ENCODE results near the gene PRIM2.
"Not testable (repeated sequence)": the region's sequence is repeated elsewhere in the genome, so short reads cannot be mapped to it uniquely, and the experiment has no call there.

DNA sequence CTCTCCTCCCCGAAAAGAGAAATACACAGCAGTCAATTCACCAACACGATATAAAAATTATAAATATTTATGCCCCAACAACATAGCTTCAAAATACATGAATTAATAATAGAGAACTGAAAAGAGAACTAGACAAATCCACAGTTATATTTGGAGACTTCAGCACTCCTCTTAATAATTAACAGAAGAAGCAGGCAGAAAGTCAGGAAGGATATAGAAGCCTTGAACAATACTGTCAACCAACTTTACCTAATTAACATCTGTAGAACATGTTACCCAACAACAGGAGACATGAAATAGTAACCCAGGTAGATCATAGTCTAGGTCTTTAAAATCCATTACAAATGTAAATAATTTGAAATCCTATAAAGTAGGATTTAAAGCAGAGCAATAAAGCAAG lies 293.2 kb downstream of the PRIM2 start:
- TF ChIP-seq SRF (IDR thresholded peaks at IDR 0.05; ENCODE audit: low read depth, low read length); TAF1 (IDR thresholded peaks at IDR 0.05; ENCODE audit: low read depth, low read length); NRF1 (IDR thresholded peaks at IDR 0.05; ENCODE audit: low read depth, low read length); NANOG (IDR thresholded peaks at IDR 0.05; ENCODE audit: insufficient read depth, low read depth, low read length, poor library complexity, severe bottlenecking); YY1 (IDR thresholded peaks at IDR 0.05; ENCODE audit: low read depth, low read length): not testable (repeated sequence)
- TF ChIP-seq, protein P1, sequence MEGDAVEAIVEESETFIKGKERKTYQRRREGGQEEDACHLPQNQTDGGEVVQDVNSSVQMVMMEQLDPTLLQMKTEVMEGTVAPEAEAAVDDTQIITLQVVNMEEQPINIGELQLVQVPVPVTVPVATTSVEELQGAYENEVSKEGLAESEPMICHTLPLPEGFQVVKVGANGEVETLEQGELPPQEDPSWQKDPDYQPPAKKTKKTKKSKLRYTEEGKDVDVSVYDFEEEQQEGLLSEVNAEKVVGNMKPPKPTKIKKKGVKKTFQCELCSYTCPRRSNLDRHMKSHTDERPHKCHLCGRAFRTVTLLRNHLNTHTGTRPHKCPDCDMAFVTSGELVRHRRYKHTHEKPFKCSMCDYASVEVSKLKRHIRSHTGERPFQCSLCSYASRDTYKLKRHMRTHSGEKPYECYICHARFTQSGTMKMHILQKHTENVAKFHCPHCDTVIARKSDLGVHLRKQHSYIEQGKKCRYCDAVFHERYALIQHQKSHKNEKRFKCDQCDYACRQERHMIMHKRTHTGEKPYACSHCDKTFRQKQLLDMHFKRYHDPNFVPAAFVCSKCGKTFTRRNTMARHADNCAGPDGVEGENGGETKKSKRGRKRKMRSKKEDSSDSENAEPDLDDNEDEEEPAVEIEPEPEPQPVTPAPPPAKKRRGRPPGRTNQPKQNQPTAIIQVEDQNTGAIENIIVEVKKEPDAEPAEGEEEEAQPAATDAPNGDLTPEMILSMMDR (IDR thresholded peaks at IDR 0.05; ENCODE audit: control extremely low read depth in 1 of 3, insufficient read depth in 1 of 3, low read depth in 1 of 3, low read length in 3 of 3), result not testable (repeated sequence)

All from H1 (cell line).